Measurements from ENCODE around the gene ZNF19.

DNA sequence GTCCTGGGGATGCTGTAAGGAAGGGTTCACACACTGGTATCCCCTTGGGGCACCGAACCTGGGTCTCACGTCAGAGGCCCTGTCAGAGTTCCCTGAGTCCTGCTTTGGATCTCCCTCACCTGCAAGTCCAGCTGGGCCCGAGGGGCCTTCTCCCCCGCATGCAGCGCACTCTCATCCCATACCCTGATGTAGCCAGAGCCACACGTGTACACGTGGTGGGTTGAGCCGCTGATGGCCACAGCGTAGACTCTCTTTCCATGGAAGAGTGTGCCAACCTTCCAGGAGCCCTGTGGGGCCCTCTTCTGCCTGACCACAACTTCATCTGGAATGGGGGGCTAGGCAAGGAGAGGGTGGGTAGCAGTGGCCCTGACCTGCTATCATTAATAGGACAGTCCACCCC lies 57.1 kb downstream of the ZNF19 start:
- TF ChIP-seq, protein P1, sequence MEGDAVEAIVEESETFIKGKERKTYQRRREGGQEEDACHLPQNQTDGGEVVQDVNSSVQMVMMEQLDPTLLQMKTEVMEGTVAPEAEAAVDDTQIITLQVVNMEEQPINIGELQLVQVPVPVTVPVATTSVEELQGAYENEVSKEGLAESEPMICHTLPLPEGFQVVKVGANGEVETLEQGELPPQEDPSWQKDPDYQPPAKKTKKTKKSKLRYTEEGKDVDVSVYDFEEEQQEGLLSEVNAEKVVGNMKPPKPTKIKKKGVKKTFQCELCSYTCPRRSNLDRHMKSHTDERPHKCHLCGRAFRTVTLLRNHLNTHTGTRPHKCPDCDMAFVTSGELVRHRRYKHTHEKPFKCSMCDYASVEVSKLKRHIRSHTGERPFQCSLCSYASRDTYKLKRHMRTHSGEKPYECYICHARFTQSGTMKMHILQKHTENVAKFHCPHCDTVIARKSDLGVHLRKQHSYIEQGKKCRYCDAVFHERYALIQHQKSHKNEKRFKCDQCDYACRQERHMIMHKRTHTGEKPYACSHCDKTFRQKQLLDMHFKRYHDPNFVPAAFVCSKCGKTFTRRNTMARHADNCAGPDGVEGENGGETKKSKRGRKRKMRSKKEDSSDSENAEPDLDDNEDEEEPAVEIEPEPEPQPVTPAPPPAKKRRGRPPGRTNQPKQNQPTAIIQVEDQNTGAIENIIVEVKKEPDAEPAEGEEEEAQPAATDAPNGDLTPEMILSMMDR (conservative IDR thresholded peaks at IDR 0.05 in 1 of 2, IDR thresholded peaks at IDR 0.05 in 1 of 2; ENCODE audit: extremely low read depth in 1 of 2, insufficient read depth in 1 of 2, low read depth in 1 of 2, low read length in 2 of 2), result no peak
- TF ChIP-seq EZH2 (IDR thresholded peaks at IDR 0.05; ENCODE audit: borderline replicate concordance, low read length), result no peak

All from mammary epithelial cell (primary cell).